HG02938 (cell line): ENCODE measurements around the gene ANKRD10.

ENCODE experiments used
- ATAC-seq: cut with Tn5 transposase; IDR thresholded peaks from one replicate; pipeline ENCODE4 v1.9.1; 2021; ENCODE audit warnings: mild to moderate bottlenecking, moderate library complexity; ENCODE audit not compliant: unreplicated experiment

ANKRD10 gene

DNA sequence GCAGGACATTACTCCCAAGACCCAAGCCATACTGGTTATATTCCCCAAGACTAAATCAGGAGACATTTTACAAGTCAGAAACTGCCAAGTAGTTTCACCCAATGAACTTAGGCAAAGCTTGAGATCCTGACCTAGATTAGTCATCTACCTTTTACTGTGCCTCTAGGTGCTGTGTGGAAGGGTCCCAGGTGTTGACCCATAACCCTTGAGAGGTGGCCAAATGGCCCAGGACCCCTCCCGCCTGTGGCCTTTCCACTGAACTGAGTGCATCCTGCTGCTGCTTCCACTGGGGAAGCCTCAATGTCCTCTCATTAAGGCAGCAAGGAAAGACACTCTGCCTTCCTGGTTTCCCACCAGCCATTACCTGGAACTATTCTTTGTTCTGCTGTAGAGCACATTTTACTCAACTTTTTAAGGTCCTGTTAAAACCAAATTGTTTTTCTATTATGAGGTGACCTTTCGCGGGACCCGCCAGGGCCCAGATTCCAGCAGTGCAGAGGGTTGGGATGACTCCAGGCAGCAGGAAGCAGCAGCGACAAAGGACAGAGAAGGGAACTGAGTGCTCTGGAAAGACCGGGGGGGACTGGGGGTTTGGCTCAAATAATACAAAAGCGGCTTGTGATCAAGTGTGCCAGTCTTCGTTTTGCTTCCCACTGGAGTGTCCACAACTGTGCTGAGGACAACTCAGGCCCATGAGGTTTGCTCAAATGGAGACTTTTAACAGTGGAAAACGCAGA lies 27.1 kb downstream of the ANKRD10 start:
- ATAC-seq, result no peak

GRCh38 chr13:110886870-110887596 lies 27.8 kb downstream of the ANKRD10 start:
- ATAC-seq, result no peak

DNA sequence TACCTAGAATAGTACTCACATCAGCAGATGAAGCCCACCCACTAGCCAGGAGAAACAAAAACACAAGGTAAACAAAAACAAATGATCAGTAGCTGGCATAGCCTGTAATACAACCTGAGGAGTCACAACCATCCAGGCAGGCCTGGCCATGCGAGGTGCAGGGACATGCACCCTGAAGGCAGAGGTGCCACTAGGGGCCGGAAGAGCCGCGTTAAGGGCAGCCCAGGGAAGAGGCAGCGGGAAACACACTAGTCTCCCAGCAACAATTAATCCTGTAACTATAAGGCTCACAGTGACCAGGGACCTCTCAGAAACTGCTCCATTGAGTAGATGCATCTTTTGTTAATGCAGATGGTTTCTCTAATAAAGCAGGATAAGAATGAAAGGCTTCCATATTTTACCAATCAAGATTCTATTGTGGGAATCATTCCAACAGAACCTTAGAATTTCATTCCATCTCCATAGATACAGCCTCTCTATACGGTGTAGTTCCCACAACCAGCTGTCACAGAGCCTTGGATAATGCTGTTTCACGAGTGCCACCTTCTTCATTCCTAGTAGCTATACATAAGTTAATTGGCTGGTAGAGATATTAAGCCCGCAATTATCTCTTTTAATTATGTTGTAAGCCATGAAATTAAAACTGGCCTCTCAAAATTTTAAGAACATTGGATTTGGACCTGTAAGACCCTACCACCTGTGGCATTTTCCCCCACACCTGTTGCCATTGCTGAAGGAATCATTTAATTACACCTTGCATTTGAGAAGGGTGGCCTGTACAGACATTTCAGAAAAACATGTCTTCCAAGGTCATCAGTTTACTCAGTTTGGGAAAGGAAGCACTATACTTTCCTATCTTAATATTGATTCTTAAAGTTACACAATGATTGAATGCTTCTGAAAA lies 28.7 kb downstream of the ANKRD10 start:
- no peak for ATAC-seq

- no peak for ATAC-seq
Measured at GRCh38 chr13:110885516-110885915, 29.4 kb downstream of the ANKRD10 start.

GRCh38 chr13:110884517-110884916 lies 30.4 kb downstream of the ANKRD10 start:
- no peak for ATAC-seq

DNA sequence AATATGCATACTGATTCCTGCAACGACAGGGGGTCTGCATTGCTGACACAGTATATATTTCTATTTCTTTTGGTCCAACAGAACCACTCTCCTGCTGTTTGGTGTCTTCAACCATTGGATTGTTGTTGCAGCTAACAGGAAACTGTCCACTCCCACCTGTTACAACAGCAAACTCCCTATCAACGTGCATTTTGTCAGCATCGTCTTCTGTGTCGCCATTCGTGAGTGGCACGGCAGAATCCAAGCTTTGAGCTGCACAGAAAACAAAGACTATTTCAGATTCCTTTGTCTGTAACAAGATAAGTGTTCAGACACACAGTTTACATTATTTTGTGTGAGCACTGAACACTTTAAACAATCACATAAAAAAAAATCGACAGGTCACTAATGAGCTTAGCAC lies 31.3 kb downstream of the ANKRD10 start:
- no peak for ATAC-seq

GRCh38 chr13:110882972-110883371 lies 31.9 kb downstream of the ANKRD10 start:
- ATAC-seq, result no peak

- no peak for ATAC-seq
Measured at GRCh38 chr13:110881839-110882627, 32.8 kb downstream of the ANKRD10 start.

- ATAC-seq, result no peak
Measured at GRCh38 chr13:110880627-110881026, 34.2 kb downstream of the ANKRD10 start.

DNA sequence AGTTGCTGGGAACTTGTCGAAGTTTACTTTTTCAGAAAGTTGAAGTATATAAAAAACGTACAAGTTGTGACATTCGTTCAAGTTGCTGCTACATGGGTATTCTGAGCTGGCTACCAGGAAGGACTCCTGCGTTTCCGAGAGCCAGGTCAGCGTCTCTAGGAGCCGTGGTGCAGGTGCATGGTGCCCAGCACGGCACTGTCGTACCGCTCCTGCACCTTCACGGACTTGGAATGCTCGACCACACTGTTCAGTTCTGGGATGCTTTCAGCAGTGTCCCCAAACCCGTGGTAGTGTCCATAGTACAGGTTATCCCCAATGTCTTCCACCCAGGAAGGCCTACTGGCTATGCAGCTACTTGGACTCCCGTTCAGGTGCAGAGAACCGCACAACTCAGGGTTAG lies 35.4 kb downstream of the ANKRD10 start:
- no peak for ATAC-seq

DNA sequence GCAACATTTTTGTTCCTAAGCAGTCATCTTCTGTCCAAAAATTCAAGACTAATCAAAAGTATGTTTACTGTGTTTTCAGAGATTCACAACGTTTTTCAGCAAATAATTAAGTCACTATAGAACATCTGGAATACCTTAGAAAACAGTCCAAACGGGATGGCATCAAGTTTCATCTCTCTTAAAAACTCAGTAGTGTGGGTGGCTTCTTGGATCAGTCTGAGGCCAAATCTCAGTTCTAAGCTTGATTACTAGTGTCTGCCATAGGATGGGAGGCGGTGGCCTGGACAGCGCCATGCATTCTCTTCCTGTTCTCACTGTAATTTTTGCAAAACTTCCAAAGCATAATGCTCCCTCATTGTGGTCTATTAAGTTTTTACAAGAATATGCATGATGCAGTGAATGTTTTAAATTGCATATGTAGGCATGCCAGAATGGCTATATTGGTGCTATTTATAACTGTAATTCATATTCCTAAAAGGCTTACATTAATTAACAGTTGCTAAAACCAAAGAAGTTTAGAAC lies 37.1 kb downstream of the ANKRD10 start:
- ATAC-seq, result no peak

DNA sequence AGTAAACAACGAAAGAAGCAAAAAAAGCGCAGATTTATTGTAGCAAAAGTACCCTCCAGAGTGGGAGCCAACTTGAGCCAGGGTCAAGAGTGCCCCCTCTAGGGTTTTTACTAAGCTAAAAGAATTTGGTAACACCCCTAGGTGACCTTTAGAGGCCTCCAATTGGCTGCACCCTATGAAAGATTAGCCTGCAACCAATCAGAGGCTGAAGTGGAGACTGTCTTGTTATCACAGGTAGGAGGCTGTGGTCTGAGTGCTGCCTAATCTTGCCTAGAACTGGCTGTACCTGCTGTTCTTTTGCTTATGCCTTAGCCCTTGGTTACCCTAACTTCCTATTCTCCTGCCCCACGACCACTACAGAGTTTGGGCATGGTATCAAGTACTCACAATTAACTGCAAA lies 38.3 kb downstream of the ANKRD10 start:
- no peak for ATAC-seq

DNA sequence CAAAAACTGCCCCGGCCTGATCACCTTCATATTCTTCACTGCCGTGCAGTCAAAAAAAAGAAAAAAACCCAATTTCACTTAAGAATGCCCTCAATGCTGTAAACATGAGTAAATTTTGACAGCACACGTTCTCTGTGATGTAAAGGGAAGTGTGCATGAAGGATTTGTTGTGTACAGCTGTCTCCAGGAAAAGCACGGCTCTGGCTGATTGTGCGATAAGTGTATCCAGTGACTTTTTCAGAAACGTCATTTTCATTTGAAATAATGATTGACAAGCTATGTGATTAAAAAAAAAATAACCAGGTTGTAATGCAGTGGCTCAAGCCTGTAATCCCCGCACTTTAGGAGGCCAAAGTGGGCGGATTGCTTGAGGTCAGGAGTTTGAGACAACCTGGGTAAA lies 39.6 kb downstream of the ANKRD10 start:
- no peak for ATAC-seq

- ATAC-seq, result no peak
Measured at GRCh38 chr13:110874508-110874960, 40.3 kb downstream of the ANKRD10 start.

GRCh38 chr13:110873639-110874507 lies 41.0 kb downstream of the ANKRD10 start:
- no peak for ATAC-seq

- ATAC-seq, result no peak
Measured at GRCh38 chr13:110872768-110873638, 41.9 kb downstream of the ANKRD10 start.

DNA sequence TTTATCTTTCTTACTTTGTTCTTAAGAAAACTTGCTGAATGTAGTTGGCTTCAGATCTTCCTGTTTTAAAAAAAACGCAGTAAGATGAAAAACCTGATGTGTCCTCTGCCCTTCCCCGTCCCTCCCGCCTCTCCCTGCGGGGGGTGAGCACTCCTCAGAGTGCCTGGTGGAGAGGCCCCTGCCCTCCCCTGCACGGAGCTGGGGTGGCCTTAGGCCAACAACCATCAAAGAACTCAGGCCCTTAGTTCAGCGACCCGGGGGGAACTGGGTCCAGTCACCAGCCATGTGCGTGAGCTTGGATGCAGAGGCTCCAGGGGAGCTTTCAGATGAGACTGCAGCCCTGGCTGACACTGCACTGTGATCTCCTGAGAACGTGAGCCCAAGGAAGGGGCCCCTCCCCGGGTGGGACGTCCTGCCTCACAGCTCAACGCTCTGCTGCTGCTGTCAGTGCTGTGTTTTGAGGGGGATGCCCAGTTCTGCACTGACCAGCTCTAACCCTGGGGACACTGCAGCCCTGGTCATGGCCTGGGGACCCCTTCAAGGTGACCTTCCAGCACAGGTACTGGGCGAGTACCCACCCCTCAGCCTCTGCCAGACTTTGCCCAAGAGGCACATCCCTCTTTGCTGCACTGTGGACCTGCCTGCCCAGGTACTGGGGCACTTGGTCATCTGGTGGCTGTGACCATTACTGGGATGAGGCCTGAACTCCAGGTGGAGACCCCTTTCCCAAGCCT lies 42.7 kb downstream of the ANKRD10 start:
- no peak for ATAC-seq
